ENCODE data around the gene CUX1.

- TF ChIP-seq, protein P1, sequence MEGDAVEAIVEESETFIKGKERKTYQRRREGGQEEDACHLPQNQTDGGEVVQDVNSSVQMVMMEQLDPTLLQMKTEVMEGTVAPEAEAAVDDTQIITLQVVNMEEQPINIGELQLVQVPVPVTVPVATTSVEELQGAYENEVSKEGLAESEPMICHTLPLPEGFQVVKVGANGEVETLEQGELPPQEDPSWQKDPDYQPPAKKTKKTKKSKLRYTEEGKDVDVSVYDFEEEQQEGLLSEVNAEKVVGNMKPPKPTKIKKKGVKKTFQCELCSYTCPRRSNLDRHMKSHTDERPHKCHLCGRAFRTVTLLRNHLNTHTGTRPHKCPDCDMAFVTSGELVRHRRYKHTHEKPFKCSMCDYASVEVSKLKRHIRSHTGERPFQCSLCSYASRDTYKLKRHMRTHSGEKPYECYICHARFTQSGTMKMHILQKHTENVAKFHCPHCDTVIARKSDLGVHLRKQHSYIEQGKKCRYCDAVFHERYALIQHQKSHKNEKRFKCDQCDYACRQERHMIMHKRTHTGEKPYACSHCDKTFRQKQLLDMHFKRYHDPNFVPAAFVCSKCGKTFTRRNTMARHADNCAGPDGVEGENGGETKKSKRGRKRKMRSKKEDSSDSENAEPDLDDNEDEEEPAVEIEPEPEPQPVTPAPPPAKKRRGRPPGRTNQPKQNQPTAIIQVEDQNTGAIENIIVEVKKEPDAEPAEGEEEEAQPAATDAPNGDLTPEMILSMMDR (IDR thresholded peaks at IDR 0.05; ENCODE audit: insufficient read depth, low read length), result no peak
- no peak for TF ChIP-seq POLR2AphosphoS5 (IDR thresholded peaks at IDR 0.05; ENCODE audit: low read depth)
- TF ChIP-seq, protein P2, sequence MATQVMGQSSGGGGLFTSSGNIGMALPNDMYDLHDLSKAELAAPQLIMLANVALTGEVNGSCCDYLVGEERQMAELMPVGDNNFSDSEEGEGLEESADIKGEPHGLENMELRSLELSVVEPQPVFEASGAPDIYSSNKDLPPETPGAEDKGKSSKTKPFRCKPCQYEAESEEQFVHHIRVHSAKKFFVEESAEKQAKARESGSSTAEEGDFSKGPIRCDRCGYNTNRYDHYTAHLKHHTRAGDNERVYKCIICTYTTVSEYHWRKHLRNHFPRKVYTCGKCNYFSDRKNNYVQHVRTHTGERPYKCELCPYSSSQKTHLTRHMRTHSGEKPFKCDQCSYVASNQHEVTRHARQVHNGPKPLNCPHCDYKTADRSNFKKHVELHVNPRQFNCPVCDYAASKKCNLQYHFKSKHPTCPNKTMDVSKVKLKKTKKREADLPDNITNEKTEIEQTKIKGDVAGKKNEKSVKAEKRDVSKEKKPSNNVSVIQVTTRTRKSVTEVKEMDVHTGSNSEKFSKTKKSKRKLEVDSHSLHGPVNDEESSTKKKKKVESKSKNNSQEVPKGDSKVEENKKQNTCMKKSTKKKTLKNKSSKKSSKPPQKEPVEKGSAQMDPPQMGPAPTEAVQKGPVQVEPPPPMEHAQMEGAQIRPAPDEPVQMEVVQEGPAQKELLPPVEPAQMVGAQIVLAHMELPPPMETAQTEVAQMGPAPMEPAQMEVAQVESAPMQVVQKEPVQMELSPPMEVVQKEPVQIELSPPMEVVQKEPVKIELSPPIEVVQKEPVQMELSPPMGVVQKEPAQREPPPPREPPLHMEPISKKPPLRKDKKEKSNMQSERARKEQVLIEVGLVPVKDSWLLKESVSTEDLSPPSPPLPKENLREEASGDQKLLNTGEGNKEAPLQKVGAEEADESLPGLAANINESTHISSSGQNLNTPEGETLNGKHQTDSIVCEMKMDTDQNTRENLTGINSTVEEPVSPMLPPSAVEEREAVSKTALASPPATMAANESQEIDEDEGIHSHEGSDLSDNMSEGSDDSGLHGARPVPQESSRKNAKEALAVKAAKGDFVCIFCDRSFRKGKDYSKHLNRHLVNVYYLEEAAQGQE (IDR thresholded peaks at IDR 0.05; ENCODE audit: insufficient replicate concordance, low read depth), result no peak
Measured at GRCh38 chr7:102291916-102292267, 474.5 kb downstream of the CUX1 start.

All from HL-60 (cell line).